Stimulated activated CD4-positive, alpha-beta T cell treated with anti-CD3 and anti-CD28 coated beads, Interleukin-4, amount 100 ng/mL, for 1 hour (primary cell): ENCODE measurements around the gene TBC1D8.

Experiments
- DNase-seq: peaks from one replicate; pipeline ENCODE4 v3.0.0-alpha.2; 2020

TBC1D8 gene

GRCh38 chr2:100974712-100975520 lies 176.3 kb downstream of the TBC1D8 start:
- no peak for DNase-seq

GRCh38 chr2:100972452-100972851 lies 178.7 kb downstream of the TBC1D8 start:
- no peak for DNase-seq

GRCh38 chr2:100971221-100971620 lies 180.0 kb downstream of the TBC1D8 start:
- DNase-seq: no peak

- no peak for DNase-seq
Measured at GRCh38 chr2:100969998-100970397, 181.2 kb downstream of the TBC1D8 start.

- no peak for DNase-seq
Measured at GRCh38 chr2:100968146-100969145, 182.7 kb downstream of the TBC1D8 start.

- DNase-seq: no peak
Measured at GRCh38 chr2:100967716-100968115, 183.5 kb downstream of the TBC1D8 start.

GRCh38 chr2:100965596-100965995 lies 185.6 kb downstream of the TBC1D8 start:
- no peak for DNase-seq

- no peak for DNase-seq
Measured at GRCh38 chr2:100964681-100965169, 186.5 kb downstream of the TBC1D8 start.

- DNase-seq: no peak
Measured at GRCh38 chr2:100964222-100964621, 187.0 kb downstream of the TBC1D8 start.

- no peak for DNase-seq
Measured at GRCh38 chr2:100963026-100963375, 188.2 kb downstream of the TBC1D8 start.

GRCh38 chr2:100962366-100963025 lies 188.7 kb downstream of the TBC1D8 start:
- no peak for DNase-seq

GRCh38 chr2:100960688-100961087 lies 190.5 kb downstream of the TBC1D8 start:
- no peak for DNase-seq

GRCh38 chr2:100959225-100959880 lies 191.8 kb downstream of the TBC1D8 start:
- no peak for DNase-seq

GRCh38 chr2:100957996-100958653 lies 193.1 kb downstream of the TBC1D8 start:
- no peak for DNase-seq
